Measurements from ENCODE around the gene ENTPD7. TPM values are rescaled to one million over a fixed set of nuclear protein-coding genes. Genes with fewer than 3 reads are reported as not detected.

Gene ENTPD7
- total RNA-seq, 1 donor from 2014 or later, result 16.5 TPM

DNA sequence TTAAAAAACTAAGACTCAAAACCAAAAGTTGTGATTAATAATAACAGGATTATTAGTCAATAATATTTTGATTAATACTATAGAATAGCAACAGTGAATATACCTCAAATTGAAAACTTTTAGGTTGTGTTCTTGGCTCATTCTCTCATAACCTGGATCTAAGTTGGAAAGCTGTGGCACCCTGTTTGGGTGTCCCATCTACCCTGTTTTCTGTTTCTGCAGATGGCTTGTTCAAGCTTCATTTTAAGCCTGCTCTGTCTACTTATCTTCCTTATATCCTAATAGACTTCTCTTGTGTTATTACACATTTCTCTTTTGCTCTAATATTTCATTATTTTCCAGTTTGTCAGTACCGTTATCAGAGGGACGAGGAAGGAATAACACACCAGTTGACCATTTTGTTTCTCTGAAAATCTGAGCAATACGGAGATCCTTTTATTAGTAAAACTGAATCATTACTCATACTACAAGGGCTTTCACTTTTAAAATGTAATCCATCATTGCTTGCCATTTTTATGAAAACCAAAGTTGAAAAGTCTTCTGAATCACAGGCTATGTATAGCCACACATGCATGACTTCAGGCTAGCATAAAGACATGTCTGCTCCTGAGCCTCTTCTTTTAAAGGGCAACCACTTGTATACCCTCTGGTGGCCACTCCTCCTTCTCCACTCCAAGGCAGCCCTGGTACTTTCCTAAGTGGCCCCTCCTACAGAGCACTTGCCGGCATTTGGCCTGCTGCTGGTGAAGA lies 50.3 kb downstream of the ENTPD7 start:
- H3K4me1 Mint-ChIP-seq (ENCODE audit: unreplicated experiment), result no peaks in the 10 kb centered on the region
- H3K27ac Mint-ChIP-seq (ENCODE audit: unreplicated experiment), result no peak overlapping the region
- H3K4me3 Mint-ChIP-seq (ENCODE audit: unreplicated experiment), result no peak overlapping the region
- DNase-seq (ENCODE audit: low spot score), result no peak
- H3K36me3 Mint-ChIP-seq (ENCODE audit: low read depth, unreplicated experiment), result peaks cover 1% of the 10 kb centered on the region
- TF ChIP-seq, protein P1, sequence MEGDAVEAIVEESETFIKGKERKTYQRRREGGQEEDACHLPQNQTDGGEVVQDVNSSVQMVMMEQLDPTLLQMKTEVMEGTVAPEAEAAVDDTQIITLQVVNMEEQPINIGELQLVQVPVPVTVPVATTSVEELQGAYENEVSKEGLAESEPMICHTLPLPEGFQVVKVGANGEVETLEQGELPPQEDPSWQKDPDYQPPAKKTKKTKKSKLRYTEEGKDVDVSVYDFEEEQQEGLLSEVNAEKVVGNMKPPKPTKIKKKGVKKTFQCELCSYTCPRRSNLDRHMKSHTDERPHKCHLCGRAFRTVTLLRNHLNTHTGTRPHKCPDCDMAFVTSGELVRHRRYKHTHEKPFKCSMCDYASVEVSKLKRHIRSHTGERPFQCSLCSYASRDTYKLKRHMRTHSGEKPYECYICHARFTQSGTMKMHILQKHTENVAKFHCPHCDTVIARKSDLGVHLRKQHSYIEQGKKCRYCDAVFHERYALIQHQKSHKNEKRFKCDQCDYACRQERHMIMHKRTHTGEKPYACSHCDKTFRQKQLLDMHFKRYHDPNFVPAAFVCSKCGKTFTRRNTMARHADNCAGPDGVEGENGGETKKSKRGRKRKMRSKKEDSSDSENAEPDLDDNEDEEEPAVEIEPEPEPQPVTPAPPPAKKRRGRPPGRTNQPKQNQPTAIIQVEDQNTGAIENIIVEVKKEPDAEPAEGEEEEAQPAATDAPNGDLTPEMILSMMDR (IDR thresholded peaks at IDR 0.05; ENCODE audit: unreplicated experiment), result no peak
- no peaks in the 10 kb centered on the region for H3K9me3 Mint-ChIP-seq (ENCODE audit: unreplicated experiment)
- H3K27me3 Mint-ChIP-seq (ENCODE audit: unreplicated experiment), result no peaks in the 10 kb centered on the region

DNA sequence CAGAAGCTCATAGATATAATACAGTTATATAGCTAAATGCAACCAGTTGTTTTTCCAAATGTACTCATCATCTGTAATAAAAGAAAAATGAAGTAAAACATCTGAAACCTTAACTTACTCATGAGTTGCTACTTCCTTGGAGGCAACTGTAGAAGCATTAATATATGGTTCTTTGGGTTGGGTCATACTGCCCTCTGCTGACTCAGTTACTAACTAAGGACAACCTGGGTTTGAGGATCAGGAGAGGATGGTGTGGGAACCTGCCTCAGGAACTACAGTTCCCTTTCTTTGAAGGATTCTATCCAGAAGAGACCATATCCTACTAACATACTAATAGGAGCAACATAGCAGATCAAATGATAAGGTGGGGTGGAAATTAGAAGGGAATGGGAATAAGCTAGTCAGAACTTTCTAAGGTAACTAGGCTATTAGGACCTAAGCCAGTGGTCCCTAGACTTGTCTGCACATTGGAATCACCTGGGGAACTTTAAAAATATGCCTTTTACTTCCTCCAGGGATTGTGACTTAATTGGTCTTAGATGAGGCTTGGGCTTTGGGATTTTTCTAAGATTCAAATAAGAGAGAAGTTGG lies 51.9 kb downstream of the ENTPD7 start:
- H3K36me3 Mint-ChIP-seq (ENCODE audit: low read depth, unreplicated experiment), result peaks cover 4% of the 10 kb centered on the region
- peak; percentile 22 for DNase-seq (ENCODE audit: low spot score)

DNA sequence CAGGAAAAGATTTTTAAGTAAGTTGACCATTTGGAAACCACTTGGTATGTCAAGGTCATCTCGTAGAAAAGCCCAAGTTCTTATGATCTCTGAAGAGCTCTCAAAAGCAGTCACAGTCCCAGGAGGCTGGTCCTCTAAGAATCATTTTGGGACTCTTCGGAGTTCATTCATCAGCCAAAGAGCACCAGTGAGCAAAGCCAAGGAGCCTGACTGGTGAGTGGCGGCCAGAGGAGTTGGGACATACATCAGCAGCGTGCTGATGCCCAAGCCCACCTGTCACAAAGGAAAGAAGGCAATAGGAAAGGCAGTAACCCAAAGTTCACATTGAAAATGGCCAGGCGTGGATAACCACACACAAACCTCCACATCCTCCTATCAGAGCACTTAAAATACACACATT lies 55.1 kb downstream of the ENTPD7 start:
- Mint-ChIP-seq H3K4me1 (ENCODE audit: unreplicated experiment) (no peaks in the 10 kb centered on the region), H3K36me3 (ENCODE audit: low read depth, unreplicated experiment) (peaks cover 24% of the 10 kb centered on the region), H3K4me3 (ENCODE audit: unreplicated experiment) (no peak overlapping the region), H3K27ac (ENCODE audit: unreplicated experiment) (no peak overlapping the region), H3K27me3 (ENCODE audit: unreplicated experiment) (no peaks in the 10 kb centered on the region), H3K9me3 (ENCODE audit: unreplicated experiment) (no peaks in the 10 kb centered on the region)
- DNase-seq (ENCODE audit: low spot score), result no peak
- TF ChIP-seq, protein P1 (IDR thresholded peaks at IDR 0.05; ENCODE audit: unreplicated experiment), result no peak

More for the DNA sequence above, 51.9 kb downstream of the ENTPD7 start:
- H3K27ac Mint-ChIP-seq (ENCODE audit: unreplicated experiment), result no peak overlapping the region
- H3K4me1 Mint-ChIP-seq (ENCODE audit: unreplicated experiment), result no peaks in the 10 kb centered on the region
- H3K9me3 Mint-ChIP-seq (ENCODE audit: unreplicated experiment), result no peaks in the 10 kb centered on the region
- TF ChIP-seq, protein P1 (IDR thresholded peaks at IDR 0.05; ENCODE audit: unreplicated experiment), result peak; percentile 30
- no peaks in the 10 kb centered on the region for H3K27me3 Mint-ChIP-seq (ENCODE audit: unreplicated experiment)
- H3K4me3 Mint-ChIP-seq (ENCODE audit: unreplicated experiment), result no peak overlapping the region

DNA sequence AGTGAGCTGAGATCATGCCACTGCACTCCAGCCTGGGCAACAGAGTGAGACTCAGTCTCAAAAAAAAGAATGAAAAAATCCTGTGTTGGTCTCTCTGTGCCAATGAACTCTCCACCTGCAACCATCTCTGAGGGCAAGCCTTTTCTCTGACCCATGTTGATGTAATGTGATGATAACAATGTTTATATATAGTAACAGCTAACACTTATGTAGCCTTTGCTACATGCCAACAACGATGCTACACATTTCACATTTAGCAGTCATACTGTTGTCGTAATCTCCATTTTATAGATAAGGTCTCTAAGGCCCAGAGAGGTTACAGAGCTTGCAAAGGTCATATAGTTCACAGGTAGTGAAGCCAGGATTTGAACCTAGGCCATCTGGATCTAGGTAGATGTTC lies 61.1 kb downstream of the ENTPD7 start:
- no peak for DNase-seq (ENCODE audit: low spot score)
- H3K27me3 Mint-ChIP-seq (ENCODE audit: unreplicated experiment), result no peaks in the 10 kb centered on the region
- no peaks in the 10 kb centered on the region for H3K4me1 Mint-ChIP-seq (ENCODE audit: unreplicated experiment)
- no peaks in the 10 kb centered on the region for H3K9me3 Mint-ChIP-seq (ENCODE audit: unreplicated experiment)
- no peak overlapping the region for H3K4me3 Mint-ChIP-seq (ENCODE audit: unreplicated experiment)
- TF ChIP-seq, protein P1 (IDR thresholded peaks at IDR 0.05; ENCODE audit: unreplicated experiment), result no peak
- no peak overlapping the region for H3K27ac Mint-ChIP-seq (ENCODE audit: unreplicated experiment)
- H3K36me3 Mint-ChIP-seq (ENCODE audit: low read depth, unreplicated experiment), result peaks cover 42% of the 10 kb centered on the region

DNA sequence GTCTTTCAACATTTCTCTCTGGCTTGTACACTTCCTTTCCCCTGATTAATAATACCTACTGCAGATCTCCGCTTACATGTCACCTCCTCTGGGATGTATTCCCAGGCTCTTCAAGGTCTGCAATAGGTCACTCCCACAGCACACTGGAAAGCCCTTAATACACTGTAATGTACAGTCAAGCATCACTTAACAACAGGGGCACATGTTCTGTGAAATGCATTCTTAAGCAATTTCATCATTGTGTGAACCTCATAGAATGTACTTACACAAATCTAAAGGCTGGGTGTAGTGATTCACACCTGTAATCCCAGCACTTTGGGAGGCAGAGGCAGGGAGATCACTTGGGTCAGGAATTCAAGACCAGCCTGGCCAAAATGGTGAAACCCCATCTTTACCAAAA lies 70.7 kb downstream of the ENTPD7 start:
- H3K4me1 Mint-ChIP-seq (ENCODE audit: unreplicated experiment), result peaks cover 9% of the 10 kb centered on the region
- no peak overlapping the region for H3K4me3 Mint-ChIP-seq (ENCODE audit: unreplicated experiment)
- DNase-seq (ENCODE audit: low spot score), result no peak
- TF ChIP-seq, protein P1 (IDR thresholded peaks at IDR 0.05; ENCODE audit: unreplicated experiment), result no peak
- no peak overlapping the region for H3K27ac Mint-ChIP-seq (ENCODE audit: unreplicated experiment)
- H3K9me3 Mint-ChIP-seq (ENCODE audit: unreplicated experiment), result no peaks in the 10 kb centered on the region
- H3K27me3 Mint-ChIP-seq (ENCODE audit: unreplicated experiment), result peaks cover 5% of the 10 kb centered on the region
- H3K36me3 Mint-ChIP-seq (ENCODE audit: low read depth, unreplicated experiment), result peaks cover 33% of the 10 kb centered on the region

Data from endothelial cell (in vitro differentiated cells).